GM12864 (cell line): ENCODE data around the gene RAB5B.
"Not testable (repeated sequence)": the region's sequence is repeated elsewhere in the genome, so short reads cannot be mapped to it uniquely, and the experiment has no call there.

Source experiments
- DNase-seq: peaks from one replicate; pipeline ENCODE4 v3.0.0-alpha.2; 2011; ENCODE audit warnings: low read depth
- H3K4me3 ChIP-seq: 2 replicates; pipeline ENCODE4 v1.5.1; 2011; ENCODE audit warnings: mild to moderate bottlenecking, low read depth, low read length, control low read depth
- TF ChIP-seq, protein P1 (sequence below): IDR thresholded peaks from 2 replicates; pipeline ENCODE4 v1.5.1; 2011; ENCODE audit warnings: low read depth, mild to moderate bottlenecking, moderate library complexity, low read length, control low read depth, inconsistent platforms; ENCODE audit errors: missing control alignments

RAB5B gene

DNA sequence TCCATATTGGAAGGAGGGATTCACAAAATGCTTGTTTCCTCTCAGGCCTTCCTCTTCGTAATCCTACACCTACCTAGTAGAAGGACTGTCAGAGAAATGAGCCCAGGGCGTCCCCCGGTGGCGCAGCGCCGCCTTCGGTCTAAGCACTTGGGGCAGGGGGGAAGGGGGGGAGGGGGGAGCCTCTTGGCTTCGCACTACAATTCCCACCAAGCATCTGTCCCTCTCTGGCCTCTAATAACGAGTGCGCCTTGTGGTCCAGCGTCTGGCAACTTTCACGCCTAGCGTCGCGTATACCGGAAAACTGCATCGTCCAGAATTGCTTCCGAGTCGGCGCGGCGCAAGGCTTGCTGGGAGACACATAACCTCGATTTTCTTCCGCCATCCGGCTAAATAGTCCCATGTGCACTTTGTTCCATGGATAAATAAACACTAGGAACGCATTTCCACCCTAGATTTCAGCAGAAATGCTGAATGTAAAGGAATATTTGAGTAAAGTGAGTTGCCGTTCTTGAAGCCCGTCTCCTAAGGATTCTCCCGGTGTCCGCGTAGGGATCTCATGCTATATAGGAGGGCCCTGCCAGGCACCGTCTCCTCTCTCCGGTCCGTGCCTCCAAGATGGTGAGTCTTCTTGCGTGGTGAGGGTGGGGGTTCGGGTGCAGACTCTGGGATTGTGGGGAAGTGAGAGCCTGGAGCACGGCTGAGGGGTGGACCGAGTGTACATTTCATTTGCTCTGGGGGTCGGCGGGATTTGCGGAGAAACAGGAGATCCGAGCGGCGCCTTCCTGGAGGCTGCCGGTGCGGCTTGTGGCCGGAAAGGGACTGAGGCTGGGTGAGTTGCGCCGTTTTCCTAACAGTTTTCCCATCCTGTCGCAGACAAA lies 67.9 kb downstream of the RAB5B start, which contains the start of gene RPS26:
Gene RPS26 (plus strand): TSS at position 367 of the 878 bp plus-strand sequence. CDS start 249 bp downstream, at position 616.
- DNase-seq: peak; percentile 99
- TF ChIP-seq, protein P1, sequence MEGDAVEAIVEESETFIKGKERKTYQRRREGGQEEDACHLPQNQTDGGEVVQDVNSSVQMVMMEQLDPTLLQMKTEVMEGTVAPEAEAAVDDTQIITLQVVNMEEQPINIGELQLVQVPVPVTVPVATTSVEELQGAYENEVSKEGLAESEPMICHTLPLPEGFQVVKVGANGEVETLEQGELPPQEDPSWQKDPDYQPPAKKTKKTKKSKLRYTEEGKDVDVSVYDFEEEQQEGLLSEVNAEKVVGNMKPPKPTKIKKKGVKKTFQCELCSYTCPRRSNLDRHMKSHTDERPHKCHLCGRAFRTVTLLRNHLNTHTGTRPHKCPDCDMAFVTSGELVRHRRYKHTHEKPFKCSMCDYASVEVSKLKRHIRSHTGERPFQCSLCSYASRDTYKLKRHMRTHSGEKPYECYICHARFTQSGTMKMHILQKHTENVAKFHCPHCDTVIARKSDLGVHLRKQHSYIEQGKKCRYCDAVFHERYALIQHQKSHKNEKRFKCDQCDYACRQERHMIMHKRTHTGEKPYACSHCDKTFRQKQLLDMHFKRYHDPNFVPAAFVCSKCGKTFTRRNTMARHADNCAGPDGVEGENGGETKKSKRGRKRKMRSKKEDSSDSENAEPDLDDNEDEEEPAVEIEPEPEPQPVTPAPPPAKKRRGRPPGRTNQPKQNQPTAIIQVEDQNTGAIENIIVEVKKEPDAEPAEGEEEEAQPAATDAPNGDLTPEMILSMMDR: peak; percentile 47
- peak within 1 kb of the TSS; percentile 92 for H3K4me3 ChIP-seq

DNA sequence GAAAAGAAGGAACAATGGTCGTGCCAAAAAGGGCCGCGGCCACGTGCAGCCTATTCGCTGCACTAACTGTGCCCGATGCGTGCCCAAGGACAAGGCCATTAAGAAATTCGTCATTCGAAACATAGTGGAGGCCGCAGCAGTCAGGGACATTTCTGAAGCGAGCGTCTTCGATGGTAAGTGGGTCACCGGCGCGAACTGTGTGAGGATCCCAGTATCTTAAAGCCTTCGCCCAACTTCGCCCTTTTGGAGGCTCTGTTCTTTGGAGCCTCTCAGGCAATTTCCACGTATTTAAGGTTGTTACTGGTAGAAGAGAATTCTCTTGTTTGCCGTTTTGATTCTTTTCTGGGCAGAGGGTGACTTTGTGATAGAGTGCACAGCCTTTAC lies 68.5 kb downstream of the RAB5B start:
- DNase-seq: not testable (repeated sequence)
- H3K4me3 ChIP-seq: peak overlapping the region; percentile 92

DNA sequence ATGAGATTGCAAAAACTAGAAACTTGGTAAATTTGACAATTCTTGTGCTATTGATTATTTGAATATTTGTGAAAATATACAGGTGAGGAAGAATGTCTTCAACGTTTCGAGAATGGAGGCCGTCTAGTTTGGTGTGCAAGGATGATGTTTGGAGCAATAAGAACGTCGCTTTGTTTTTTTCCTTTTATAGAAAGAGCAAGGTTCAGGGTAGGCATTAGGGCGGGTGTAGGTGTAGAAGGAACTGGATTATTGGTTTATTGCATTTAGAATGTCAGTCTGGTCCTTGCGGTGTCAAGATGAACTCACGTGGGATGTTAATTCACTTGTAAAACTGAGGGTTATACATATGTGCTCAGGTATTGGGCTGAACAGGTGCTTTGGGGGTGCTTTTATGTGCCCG lies 69.0 kb downstream of the RAB5B start:
- TF ChIP-seq, protein P1: no peak
- DNase-seq: no peak
- H3K4me3 ChIP-seq: peak overlapping the region; percentile 92
